H1 (cell line): ENCODE data around the gene ZW10. TPM values are rescaled to one million over a fixed set of nuclear protein-coding genes. Genes with fewer than 3 reads are reported as not detected.

ENCODE experiments used
- CTCF ChIA-PET: fragments of 300-600 bp; sonication (Branson Sonifier 250); formaldehyde crosslinking; loops from one replicate; lab custom pipeline; 2021; ENCODE audit not compliant: partially characterized antibody; lab: Charles Lee
- POLR2A ChIA-PET: fragments of 300-600 bp; sonication (Branson Sonifier 250); formaldehyde crosslinking; loops from one replicate; lab custom pipeline; 2021; ENCODE audit warnings: inconsistent platforms; ENCODE audit not compliant: partially characterized antibody; lab: Charles Lee
- DNase-seq, 2 experiments: peaks; one replicate each; pipeline versions ENCODE4 v3.0.0 to v3.0.0-alpha.2; 2010 to 2022; ENCODE audit warnings: low spot score in 2 of 2, low read depth in 1 of 2, mixed read lengths in 1 of 2
- FAIRE-seq: peaks from 2 replicates; lab custom pipeline; 2011; peaks lifted over from hg19 to GRCh38; lab: Jason Lieb, UNC
- H2AFZ ChIP-seq: 2 replicates; pipeline ENCODE4 v1.8.1; 2012; ENCODE audit warnings: low read length, inconsistent platforms
- H2AK5ac ChIP-seq: 2 replicates; pipeline ENCODE4 v1.6.1; 2013; ENCODE audit warnings: low read depth, low read length
- H2BK120ac ChIP-seq: replicated peaks from 2 replicates; pipeline ENCODE3; 2013; ENCODE audit warnings: low read depth, low read length, inconsistent platforms
- H2BK12ac ChIP-seq: 2 replicates; pipeline ENCODE4 v1.6.1; 2013; ENCODE audit warnings: low read depth, low read length
- H2BK15ac ChIP-seq: 2 replicates; pipeline ENCODE4 v1.6.1; 2013; ENCODE audit warnings: low read length
- H2BK20ac ChIP-seq: 2 replicates; pipeline ENCODE4 v1.6.1; 2013; ENCODE audit warnings: low read length
- H2BK5ac ChIP-seq: 2 replicates; pipeline ENCODE4 v1.6.1; 2013; ENCODE audit warnings: low read depth, low read length
- H3K14ac ChIP-seq: 2 replicates; pipeline ENCODE4 v1.6.1; 2013; ENCODE audit warnings: inconsistent platforms; ENCODE audit not compliant: insufficient read length
- H3K18ac ChIP-seq: 2 replicates; pipeline ENCODE4 v1.6.1; 2013; ENCODE audit warnings: low read length; ENCODE audit errors: extremely low read depth
- H3K23ac ChIP-seq: 2 replicates; pipeline ENCODE4 v1.6.1; 2013; ENCODE audit warnings: inconsistent platforms; ENCODE audit not compliant: insufficient read length
- H3K23me2 ChIP-seq: 2 replicates; pipeline ENCODE4 v1.6.1; 2013; ENCODE audit warnings: low read depth, low read length
- H3K27ac ChIP-seq: 2 replicates; pipeline ENCODE4 v1.6.1; 2011; ENCODE audit warnings: low read depth, low read length, inconsistent platforms
- H3K27me3 ChIP-seq, 4 experiments: replicated peaks in 1 of 4; 1 replicate in 1 of 4; 2 replicates in 3 of 4; pipeline versions ENCODE4 v1.6.1 to v1.8.1; 2011 to 2013; ENCODE audit warnings: low read length in 3 of 4, mild to moderate bottlenecking in 3 of 4, inconsistent platforms in 2 of 4, mixed read lengths in 2 of 4, moderate library complexity in 1 of 4; ENCODE audit not compliant: control insufficient read depth in 3 of 4, insufficient read depth in 3 of 4; ENCODE audit errors: extremely low read depth in 1 of 4
- H3K36me3 ChIP-seq, 4 experiments: 2 replicates each; pipeline versions ENCODE4 v1.6.1 to v1.8.1; 2011 to 2013; ENCODE audit warnings: mild to moderate bottlenecking in 4 of 4, low read length in 3 of 4, moderate library complexity in 2 of 4, control low read depth in 1 of 4, inconsistent platforms in 1 of 4; ENCODE audit not compliant: insufficient read depth in 4 of 4, control insufficient read depth in 2 of 4
- H3K4ac ChIP-seq: replicated peaks from 2 replicates; pipeline ENCODE3; 2013; ENCODE audit warnings: low read length, low read depth, mixed read lengths, inconsistent platforms; ENCODE audit not compliant: insufficient read length
- H3K4me1 ChIP-seq, 4 experiments: replicated peaks in 1 of 4; 1 replicate in 1 of 4; 2 replicates in 3 of 4; pipeline versions ENCODE4 v1.6.1 to v1.8.1; 2011 to 2013; ENCODE audit warnings: low read length in 3 of 4, inconsistent platforms in 2 of 4, mixed read lengths in 1 of 4; ENCODE audit not compliant: insufficient read depth in 4 of 4, control insufficient read depth in 3 of 4
- H3K4me2 ChIP-seq, 2 experiments: 2 replicates each; pipeline versions ENCODE4 v1.6.1 to v1.8.1; 2011 to 2013; ENCODE audit warnings: low read depth in 2 of 2, low read length in 2 of 2, control low read depth in 1 of 2, inconsistent platforms in 1 of 2, mild to moderate bottlenecking in 1 of 2; ENCODE audit not compliant: insufficient read depth in 1 of 2
- H3K4me3 ChIP-seq, 4 experiments: fragments of 200-600, 300-600 bp in 1 of 4; sonication (generic), shearing (Covaris generic), sonication (Bioruptor Twin) in 1 of 4; 2 replicates each; pipeline versions ENCODE4 v1.5.1 to v1.8.1; 2011 to 2016; ENCODE audit warnings: low read length in 4 of 4, low read depth in 3 of 4, control low read depth in 2 of 4, inconsistent platforms in 2 of 4, mild to moderate bottlenecking in 2 of 4, mixed read lengths in 1 of 4, moderate library complexity in 1 of 4; ENCODE audit not compliant: insufficient read depth in 2 of 4; ENCODE audit errors: extremely low read depth in 1 of 4
- H3K56ac ChIP-seq: replicated peaks from 2 replicates; pipeline ENCODE3; 2013; ENCODE audit warnings: low read depth, mild to moderate bottlenecking, mixed read lengths, low read length, inconsistent platforms; ENCODE audit not compliant: insufficient read length
- H3K79me1 ChIP-seq: 2 replicates; pipeline ENCODE4 v1.6.1; 2013; ENCODE audit warnings: low read depth, low read length, control low read depth
- H3K79me2 ChIP-seq, 2 experiments: 2 replicates each; pipeline versions ENCODE4 v1.6.1 to v1.8.1; 2012 to 2013; ENCODE audit warnings: low read length in 2 of 2, mild to moderate bottlenecking in 2 of 2, inconsistent platforms in 1 of 2; ENCODE audit not compliant: insufficient read depth in 2 of 2, control insufficient read depth in 1 of 2
- H3K9ac ChIP-seq, 4 experiments: replicated peaks in 1 of 4; 1 replicate in 1 of 4; 2 replicates in 3 of 4; pipeline versions ENCODE4 v1.6.1 to v1.8.1; 2011 to 2013; ENCODE audit warnings: low read depth in 3 of 4, low read length in 3 of 4, control low read depth in 2 of 4, mild to moderate bottlenecking in 2 of 4, moderate library complexity in 2 of 4, inconsistent platforms in 1 of 4; ENCODE audit errors: extremely low read depth in 1 of 4
- H3K9me3 ChIP-seq, 2 experiments: 2 replicates each; pipeline versions ENCODE4 v1.6.1 to v1.8.1; 2012 to 2013; ENCODE audit warnings: mild to moderate bottlenecking in 2 of 2, moderate library complexity in 2 of 2, control low read depth in 1 of 2, inconsistent platforms in 1 of 2, low read depth in 1 of 2, low read length in 1 of 2, mixed read lengths in 1 of 2; ENCODE audit not compliant: insufficient read depth in 2 of 2
- H4K20me1 ChIP-seq, 2 experiments: replicated peaks in 1 of 2; 2 replicates each; pipeline versions ENCODE3 to v1.8.1; 2011 to 2013; ENCODE audit warnings: inconsistent platforms in 2 of 2, low read length in 2 of 2, mild to moderate bottlenecking in 1 of 2; ENCODE audit not compliant: insufficient read depth in 2 of 2, control insufficient read depth in 1 of 2
- H4K5ac ChIP-seq: 2 replicates; pipeline ENCODE4 v1.6.1; 2013; ENCODE audit warnings: low read length, low read depth, mixed read lengths, inconsistent platforms; ENCODE audit not compliant: insufficient read length
- H4K8ac ChIP-seq: 2 replicates; pipeline ENCODE4 v1.8.0; 2013; ENCODE audit warnings: mild to moderate bottlenecking, moderate library complexity, low read length, inconsistent platforms; ENCODE audit not compliant: insufficient read depth; ENCODE audit errors: extremely low read depth
- H4K91ac ChIP-seq: replicated peaks from 2 replicates; pipeline ENCODE3; 2013; ENCODE audit warnings: low read length, mixed read lengths, inconsistent platforms; ENCODE audit not compliant: insufficient read length
- HDAC6 ChIP-seq: IDR thresholded peaks from one replicate; pipeline ENCODE4 v1.7.1; 2012; ENCODE audit warnings: low read depth, mild to moderate bottlenecking, inconsistent platforms, low read length, moderate library complexity
- NANOG ChIP-seq: IDR thresholded peaks from 2 replicates; pipeline ENCODE4 v1.6.1; 2011; ENCODE audit warnings: low read length, low read depth, mild to moderate bottlenecking, inconsistent platforms; ENCODE audit not compliant: insufficient read depth, poor library complexity, severe bottlenecking
- SIX5 ChIP-seq: IDR thresholded peaks from 2 replicates; pipeline ENCODE4 v1.6.1; 2011; ENCODE audit warnings: mild to moderate bottlenecking, low read depth, low read length
- TBP ChIP-seq: IDR thresholded peaks from 2 replicates; pipeline ENCODE4 v1.6.1; 2011; ENCODE audit warnings: low read depth, low read length, improper control_type of control experiment
- WGBS, 2 experiments: shearing (Covaris generic) in 1 of 2; methylation state at CpG; one replicate each; pipeline versions ENCODE4 v1.1.6 to v1.1.7; 2013 to 2015; ENCODE audit warnings: low lambda C conversion rate in 2 of 2, mixed read lengths in 2 of 2, inconsistent platforms in 1 of 2, low coverage in 1 of 2, missing lambda C conversion rate in 1 of 2; ENCODE audit not compliant: insufficient replicate concordance in 2 of 2, insufficient coverage in 1 of 2, insufficient read length in 1 of 2; ENCODE audit errors: extremely low coverage in 1 of 2, missing lambda C conversion rate in 1 of 2; 5-methylcytosine and 5-hydroxymethylcytosine counted together
- polyA plus RNA-seq, 7 experiments: library from polyadenylated mRNA; depleted of rRNA in 3 of 7; stranded (reverse) in 5 of 7; unstranded in 2 of 7; fragments of >200 nt in 5 of 7; fragments of 200-250 nt in 2 of 7; gene quantifications; 1 replicate in 5 of 7; 2 replicates in 1 of 7; 4 replicates in 1 of 7; pipeline versions ENCODE4 v1.2.1 to v1.2.3, GENCODE V29; 2011 to 2013; ENCODE audit warnings: missing spikeins in 2 of 7, mixed read lengths in 2 of 7
- total RNA-seq: library from RNA; stranded (reverse); fragmentation: NEBNext Ultra II Directional; extraction: Animal tissue kit (Norgen Biotek cat#: 25700); gene quantifications from 2 replicates; pipeline ENCODE4 v1.2.1, GENCODE V29; 2021

ZW10 gene
- total and polyA plus RNA-seq, 2 of the 8 experiments (the other 6 are each of a cell fraction or from before 2014, with no cell fraction given), result 9.0 to 25.3 TPM

DNA sequence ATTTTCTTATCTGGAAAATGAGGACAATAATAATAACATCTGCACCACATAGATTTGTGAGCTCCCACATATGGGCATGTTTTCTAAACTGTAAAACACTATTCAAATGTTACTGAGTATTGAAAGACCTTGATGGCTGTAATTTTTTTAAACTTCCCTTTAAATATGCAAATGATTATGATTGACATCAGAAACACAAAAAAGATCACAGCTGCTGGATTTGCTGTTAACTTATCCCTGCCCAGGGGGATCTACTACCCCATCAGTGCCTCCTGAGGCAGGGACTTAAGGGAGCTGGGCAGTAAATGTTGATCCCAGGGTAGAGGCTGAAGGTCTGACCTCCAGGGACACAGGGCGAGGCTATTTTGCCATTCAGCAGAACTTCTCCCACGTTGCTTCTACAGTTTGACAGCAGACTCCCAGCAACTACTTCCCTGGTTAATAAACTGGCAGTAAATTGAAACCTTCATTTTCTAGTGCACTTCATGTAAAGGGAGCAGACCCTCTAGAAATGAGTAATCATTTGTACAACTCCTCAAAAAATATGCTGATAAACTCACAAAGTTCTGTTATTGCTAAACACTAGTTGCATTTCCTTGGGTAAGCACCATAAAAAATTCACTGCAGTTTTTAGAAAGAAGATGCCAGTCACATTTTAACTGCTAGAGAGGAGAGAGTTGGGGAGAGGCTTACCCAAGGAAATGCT, 87.7 kb downstream of the ZW10 start:
- ChIA-PET POLR2A (no interaction called here), CTCF (interaction anchor here (1.1 kb wide), 2 partner anchors 97 to 154 kb away, joined by 3 read pairs; no protein-coding TSS in a partner anchor)
- H3K4me2 ChIP-seq, result no peak overlapping the region
- no peak overlapping the region for H3K4me3 ChIP-seq
- no peak overlapping the region for H3K14ac ChIP-seq
- no peak overlapping the region for H2BK15ac ChIP-seq
- no peak overlapping the region for H3K56ac ChIP-seq
- no peaks in the 10 kb centered on the region for H3K79me2 ChIP-seq
- 89% methylated on average over 2 of the region's 2 CpGs; no CpG with 5 or more reads in 1 of the 2 experiments for WGBS, 2 experiments
- H3K27me3 ChIP-seq, result no peaks in the 10 kb centered on the region
- no peak overlapping the region for H3K23ac ChIP-seq
- H3K18ac ChIP-seq, result no peak overlapping the region
- H2BK12ac ChIP-seq, result no peak overlapping the region
- H3K79me1 ChIP-seq, result no peaks in the 10 kb centered on the region
- H2BK5ac ChIP-seq, result no peak overlapping the region
- no peaks in the 10 kb centered on the region for H3K23me2 ChIP-seq
- H4K8ac ChIP-seq, result no peak overlapping the region
- no peaks in the 10 kb centered on the region for H3K36me3 ChIP-seq
- peaks cover 0 to 4% (median 0%) of the 10 kb centered on the region in 4 experiments; a peak in 2 of 7 replicates for H3K4me1 ChIP-seq
- no peak overlapping the region for H4K5ac ChIP-seq
- no peaks in the 10 kb centered on the region for H3K9me3 ChIP-seq
- no peak overlapping the region for H3K9ac ChIP-seq
- H3K4ac ChIP-seq, result no peak overlapping the region
- H4K20me1 ChIP-seq, result no peaks in the 10 kb centered on the region
- H2BK120ac ChIP-seq, result no peak overlapping the region
- FAIRE-seq, result no peak
- H3K27ac ChIP-seq, result no peak overlapping the region
- no peak for DNase-seq
- H4K91ac ChIP-seq, result no peak overlapping the region
- no peak overlapping the region for H2BK20ac ChIP-seq
- no peak overlapping the region for H2AK5ac ChIP-seq
- no peak overlapping the region for H2AFZ ChIP-seq
- TF ChIP-seq TBP, result no peak
- no peak for TF ChIP-seq NANOG
- TF ChIP-seq SIX5, result no peak
- no peak for TF ChIP-seq HDAC6
